Prostate gland (tissue), 2 donors: ENCODE results near the gene DHCR7.

Experiments
- CTCF ChIP-seq, 4 experiments: fragments of 200-600 bp in 2 of 4; fragments of 450-650 bp in 2 of 4; sonication (generic) in 2 of 4; IDR thresholded peaks; 1 replicate in 3 of 4; 2 replicates in 1 of 4; pipeline ENCODE4 v1.5.1; 2016 to 2019; ENCODE audit warnings: antibody characterized with exemption in 4 of 4, mild to moderate bottlenecking in 2 of 4, moderate library complexity in 2 of 4
- POLR2A ChIP-seq: fragments of 450-650 bp; IDR thresholded peaks from one replicate; pipeline ENCODE4 v1.6.1; 2016; ENCODE audit warnings: antibody characterized with exemption, mild to moderate bottlenecking
- POLR2AphosphoS5 ChIP-seq: sonication (generic); formaldehyde crosslinking; IDR thresholded peaks from one replicate; pipeline ENCODE4 v1.6.1; 2017; ENCODE audit warnings: antibody characterized with exemption

- TF ChIP-seq CTCF (IDR thresholded peaks at IDR 0.05) = no peak
- TF ChIP-seq POLR2A = no peak
- no peak for TF ChIP-seq POLR2AphosphoS5
Measured at GRCh38 chr11:71447791-71448256, 369 bp downstream of the DHCR7 start.
